Breast epithelium (tissue), 4 donors: ENCODE measurements around the gene LGR4. TPM values are rescaled to one million over a fixed set of nuclear protein-coding genes. Genes with fewer than 3 reads are reported as not detected.

Source experiments
- DNase-seq, 2 donors: peaks; one replicate each; pipeline ENCODE4 v3.0.0-alpha.2; 2019; ENCODE audit warnings: low spot score in 2 of 2
- H3K27ac ChIP-seq, 2 donors: fragments of 200-600 bp; sonication (generic) in 1 of 2; one replicate each; pipeline ENCODE4 v1.5.1; 2016 to 2019; ENCODE audit warnings: mild to moderate bottlenecking in 1 of 2
- H3K27me3 ChIP-seq, 2 donors: fragments of 200-600 bp; sonication (generic) in 1 of 2; one replicate each; pipeline versions ENCODE4 v1.5.1 to v1.6.0; 2017 to 2019; ENCODE audit warnings: control low read depth in 1 of 2, mild to moderate bottlenecking in 1 of 2
- H3K36me3 ChIP-seq: fragments of 200-600 bp; one replicate; pipeline ENCODE4 v1.5.1; 2019
- H3K4me1 ChIP-seq, 2 donors: fragments of 200-600 bp; sonication (generic); one replicate each; pipeline ENCODE4 v1.5.1; 2016 to 2019; ENCODE audit warnings: control low read depth in 1 of 2
- H3K4me3 ChIP-seq, 3 donors: fragments of 200-600 bp; sonication (generic); 1 replicate in 2 of 3; 2 replicates in 1 of 3; pipeline ENCODE4 v1.5.1; 2016 to 2019; ENCODE audit warnings: mild to moderate bottlenecking in 3 of 3, moderate library complexity in 2 of 3
- H3K9me3 ChIP-seq, 2 donors: fragments of 200-600 bp; sonication (generic) in 1 of 2; one replicate each; pipeline ENCODE4 v1.5.1; 2016 to 2019; ENCODE audit warnings: control low read depth in 1 of 2
- POLR2A ChIP-seq: fragments of 450-650 bp; IDR thresholded peaks from one replicate; pipeline ENCODE4 v1.6.1; 2016; ENCODE audit warnings: antibody characterized with exemption, mild to moderate bottlenecking, moderate library complexity
- POLR2AphosphoS5 ChIP-seq, 3 donors: sonication (generic); formaldehyde crosslinking; IDR thresholded peaks; one replicate each; pipeline ENCODE4 v1.6.1; 2017; ENCODE audit warnings: antibody characterized with exemption in 3 of 3
- intact Hi-C: fragments of 100-400 bp; cut with DNase I; formaldehyde crosslinking; loops from one replicate; pipeline ENCODE4 v1.15.1; 2023; ENCODE audit warnings: low total_unique reads
- total RNA-seq, 3 donors: library from RNA; depleted of rRNA; stranded (reverse); fragments of >200 nt; gene quantifications; one replicate each; pipeline ENCODE4 v1.1.0, GENCODE V29; 2016
- TF ChIP-seq, protein P1 (sequence below), 3 donors: fragments of 450-650 bp; IDR thresholded peaks; one replicate each; pipeline ENCODE4 v1.5.1; 2016 to 2017; ENCODE audit warnings: antibody characterized with exemption in 3 of 3, mild to moderate bottlenecking in 3 of 3, moderate library complexity in 3 of 3

Gene LGR4
- total RNA-seq, 3 donors from 2014 or later: 28.5 to 93.7 (median 34.2) TPM

DNA sequence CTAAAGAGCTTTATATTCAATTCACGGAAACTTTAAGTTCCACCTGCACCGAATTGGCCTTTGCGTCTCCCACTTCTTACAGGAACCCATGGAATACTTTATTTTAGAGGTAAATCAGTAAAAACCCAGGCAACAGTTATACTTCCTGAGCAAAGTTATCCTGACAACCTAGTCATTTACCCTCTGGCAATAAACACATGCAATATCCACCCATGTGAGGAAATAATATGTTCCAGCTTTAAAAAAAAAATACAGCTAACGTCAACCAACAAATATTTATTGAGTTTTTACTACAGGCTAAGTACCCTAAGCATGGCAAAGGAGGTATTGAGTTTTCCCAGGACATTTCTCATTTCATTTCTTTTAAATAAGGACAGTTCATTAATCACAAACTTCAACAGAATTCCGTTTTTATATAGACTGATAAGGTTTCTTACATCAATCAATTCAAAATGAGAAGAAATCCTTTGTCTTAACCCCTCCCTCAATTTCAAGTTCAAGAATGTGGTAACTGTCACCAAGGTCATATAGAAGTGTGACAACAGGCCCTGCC is 71.2 kb downstream of the LGR4 start:
- intact Hi-C loops: no loop called here
- TF ChIP-seq, protein P1, sequence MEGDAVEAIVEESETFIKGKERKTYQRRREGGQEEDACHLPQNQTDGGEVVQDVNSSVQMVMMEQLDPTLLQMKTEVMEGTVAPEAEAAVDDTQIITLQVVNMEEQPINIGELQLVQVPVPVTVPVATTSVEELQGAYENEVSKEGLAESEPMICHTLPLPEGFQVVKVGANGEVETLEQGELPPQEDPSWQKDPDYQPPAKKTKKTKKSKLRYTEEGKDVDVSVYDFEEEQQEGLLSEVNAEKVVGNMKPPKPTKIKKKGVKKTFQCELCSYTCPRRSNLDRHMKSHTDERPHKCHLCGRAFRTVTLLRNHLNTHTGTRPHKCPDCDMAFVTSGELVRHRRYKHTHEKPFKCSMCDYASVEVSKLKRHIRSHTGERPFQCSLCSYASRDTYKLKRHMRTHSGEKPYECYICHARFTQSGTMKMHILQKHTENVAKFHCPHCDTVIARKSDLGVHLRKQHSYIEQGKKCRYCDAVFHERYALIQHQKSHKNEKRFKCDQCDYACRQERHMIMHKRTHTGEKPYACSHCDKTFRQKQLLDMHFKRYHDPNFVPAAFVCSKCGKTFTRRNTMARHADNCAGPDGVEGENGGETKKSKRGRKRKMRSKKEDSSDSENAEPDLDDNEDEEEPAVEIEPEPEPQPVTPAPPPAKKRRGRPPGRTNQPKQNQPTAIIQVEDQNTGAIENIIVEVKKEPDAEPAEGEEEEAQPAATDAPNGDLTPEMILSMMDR (IDR thresholded peaks at IDR 0.05): no peak
- no peak for TF ChIP-seq POLR2AphosphoS5 (IDR thresholded peaks at IDR 0.05)
- TF ChIP-seq POLR2A: no peak
- H3K4me1 ChIP-seq: no peaks in the 10 kb centered on the region

DNA sequence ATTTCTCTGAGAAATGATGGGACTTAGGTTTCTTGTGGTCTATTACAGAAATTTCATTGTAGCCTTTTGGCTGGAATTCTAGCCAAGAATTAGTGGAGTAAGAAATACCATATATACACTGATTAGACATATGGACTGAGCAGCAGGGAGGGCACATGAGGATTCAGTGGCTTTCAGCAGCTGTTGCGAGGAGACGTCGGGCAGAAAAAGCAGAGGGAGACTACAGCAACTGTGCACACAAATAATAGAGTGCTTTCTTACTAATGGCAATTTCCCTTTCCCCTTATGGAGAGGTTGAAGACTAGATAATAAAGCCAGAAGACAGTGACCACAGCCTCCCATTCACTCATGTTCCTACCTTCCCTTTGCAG is 74.2 kb downstream of the LGR4 start:
- H3K9me3 ChIP-seq: no peaks in the 10 kb centered on the region
- no peaks in the 10 kb centered on the region for H3K27me3 ChIP-seq
- no peak overlapping the region for H3K4me3 ChIP-seq
- intact Hi-C loops: no loop called here
- no peak for DNase-seq
- H3K27ac ChIP-seq: no peak overlapping the region
- TF ChIP-seq, protein P1 (IDR thresholded peaks at IDR 0.05): no peak
- TF ChIP-seq POLR2A (no peak), POLR2AphosphoS5 (IDR thresholded peaks at IDR 0.05) (no peak)
- H3K4me1 ChIP-seq: no peaks in the 10 kb centered on the region
- H3K36me3 ChIP-seq: no peaks in the 10 kb centered on the region

More for the DNA sequence above, 71.2 kb downstream of the LGR4 start:
- Histone ChIP-seq H3K36me3 (no peaks in the 10 kb centered on the region), H3K27me3 (no peaks in the 10 kb centered on the region), H3K4me3 (no peak overlapping the region), H3K27ac (no peak overlapping the region), H3K9me3 (no peaks in the 10 kb centered on the region)
- no peak for DNase-seq

- intact Hi-C loops: no loop called here
- no peak overlapping the region for H3K4me3 ChIP-seq
- H3K4me1 ChIP-seq: no peaks in the 10 kb centered on the region
- H3K27me3 ChIP-seq: no peaks in the 10 kb centered on the region
- no peak for DNase-seq
- TF ChIP-seq, protein P1 (IDR thresholded peaks at IDR 0.05): no peak
- TF ChIP-seq POLR2A: no peak
- no peak overlapping the region for H3K27ac ChIP-seq
- no peaks in the 10 kb centered on the region for H3K36me3 ChIP-seq
- no peaks in the 10 kb centered on the region for H3K9me3 ChIP-seq
Observed at GRCh38 chr11:27397624-27398399, 74.8 kb downstream of the LGR4 start.

DNA sequence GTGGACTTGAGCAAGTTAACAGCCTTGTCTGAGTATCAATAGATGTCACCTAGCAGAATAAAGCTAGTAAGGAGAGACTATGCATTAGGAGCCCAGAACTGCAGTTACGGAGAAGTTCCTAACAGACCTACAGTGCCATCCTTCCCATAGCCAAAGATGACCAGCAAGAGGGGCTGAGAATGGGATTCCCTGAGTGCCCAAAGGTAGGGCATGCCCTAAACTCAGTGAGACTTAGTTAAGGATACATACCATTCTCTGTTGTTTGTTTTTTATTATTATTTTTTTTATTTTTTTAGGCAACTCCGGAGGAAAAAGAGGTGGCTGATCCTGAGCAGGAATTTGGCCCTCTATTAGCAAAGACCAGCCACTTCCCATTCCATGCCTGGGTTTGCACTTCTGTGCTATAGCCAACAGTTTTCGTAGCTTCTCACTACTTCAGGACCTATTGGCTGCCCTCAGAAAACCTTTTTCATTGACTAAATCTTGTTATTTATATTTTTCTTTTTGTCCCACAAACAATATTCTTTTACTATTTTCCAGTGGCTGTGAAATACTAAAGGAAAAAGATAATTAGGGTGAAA is 76.2 kb downstream of the LGR4 start:
- intact Hi-C loops: no loop called here
- TF ChIP-seq POLR2A: no peak
- TF ChIP-seq, protein P1 (IDR thresholded peaks at IDR 0.05): no peak
- TF ChIP-seq POLR2AphosphoS5 (IDR thresholded peaks at IDR 0.05): no peak

More for the DNA sequence above, 76.2 kb downstream of the LGR4 start:
- Histone ChIP-seq H3K4me3 (no peak overlapping the region), H3K4me1 (no peaks in the 10 kb centered on the region), H3K9me3 (no peaks in the 10 kb centered on the region), H3K27ac (peak overlapping the region; percentile 5 to 13), H3K27me3 (no peaks in the 10 kb centered on the region), H3K36me3 (no peaks in the 10 kb centered on the region)
- DNase-seq: no peak
